Measurements from ENCODE around the gene PRKAB1. TPM values are rescaled to one million over a fixed set of nuclear protein-coding genes. Genes with fewer than 3 reads are reported as not detected.

The PRKAB1 gene
- total RNA-seq, 1 experiment from 2014 or later, result 25.0 TPM

- intact Hi-C loops (cut with micrococcal nuclease), result no loop called here
- BruUV-seq (replicated peaks), result no TSS peak
- no peaks in the 10 kb centered on the region; the same call in 1 of the 2 replicates for H3K79me2 ChIP-seq (ENCODE audit: insufficient read depth, low read length)
- CTCF ChIA-PET, result no interaction called here
- H3K36me3 ChIP-seq (ENCODE audit: control insufficient read depth in 1 of 2, insufficient read depth in 2 of 2, low read length in 2 of 2), result peaks cover 18 to 23% of the 10 kb centered on the region in 2 experiments
- H2AFZ ChIP-seq (ENCODE audit: low read depth, low read length, poor library complexity, severe bottlenecking), result no peak overlapping the region
- no peak overlapping the region for H3K27ac ChIP-seq (ENCODE audit: low read depth, low read length)
- H3K4me1 ChIP-seq (ENCODE audit: control insufficient read depth in 1 of 2, insufficient read depth in 2 of 2, low read length in 2 of 2), result peaks cover 19 to 27% of the 10 kb centered on the region in 2 experiments
- RAD21 ChIA-PET (ENCODE audit: low non-redundant PET in 1 of 2, low total read pairs in 2 of 2, uncharacterized antibody in 2 of 2, unreplicated experiment in 2 of 2), result no interaction called here
- POLR2A ChIA-PET, result no interaction called here
- H3K9me3 ChIP-seq (ENCODE audit: control insufficient read depth in 1 of 2, insufficient read depth in 1 of 2, low read depth in 1 of 2, low read length in 2 of 2), result no peaks in the 10 kb centered on the region
- H4K20me1 ChIP-seq (ENCODE audit: insufficient read depth), result no peaks in the 10 kb centered on the region
- no peaks in the 10 kb centered on the region for H3K27me3 ChIP-seq (ENCODE audit: insufficient read depth, low read length)
- no peak overlapping the region for H3K4me2 ChIP-seq (ENCODE audit: low read length)
- ATAC-seq, result no peak
- TF ChIP-seq EZH2 (IDR thresholded peaks at IDR 0.05) (no peak), EZH2phosphoT487 (IDR thresholded peaks at IDR 0.05; ENCODE audit: borderline replicate concordance) (no peak), SP1 (IDR thresholded peaks at IDR 0.05; ENCODE audit: low read depth) (no peak), ELF1 (IDR thresholded peaks at IDR 0.05; ENCODE audit: borderline replicate concordance, low read depth) (no peak), CEBPB (IDR thresholded peaks at IDR 0.05; ENCODE audit: low read depth) (no peak), TCF7L2 (IDR thresholded peaks at IDR 0.05; ENCODE audit: borderline replicate concordance, extremely low read depth, insufficient read depth, insufficient read length) (no peak), FOSL1 (IDR thresholded peaks at IDR 0.05; ENCODE audit: low read depth) (no peak), JUND (IDR thresholded peaks at IDR 0.05) (no peak), POLR2AphosphoS5 (IDR thresholded peaks at IDR 0.05; ENCODE audit: low read depth, low read length) (no peak), EGR1 (IDR thresholded peaks at IDR 0.05; ENCODE audit: low read depth) (no peak), CTCF (IDR thresholded peaks at IDR 0.05 in 2 of 3, conservative IDR thresholded peaks at IDR 0.05 in 1 of 3; ENCODE audit: borderline replicate concordance in 1 of 3, insufficient read depth in 1 of 3, low read depth in 2 of 3, low read length in 2 of 3) (no peak), RAD21 (IDR thresholded peaks at IDR 0.05; ENCODE audit: low read depth) (no peak), YY1 (IDR thresholded peaks at IDR 0.05; ENCODE audit: extremely low read depth, insufficient replicate concordance, low read depth, low read length) (no peak)
- no peak for DNase-seq (ENCODE audit: low read depth, low spot score)
- no peak overlapping the region for H3K9ac ChIP-seq (ENCODE audit: low read length)
- H3K4me3 ChIP-seq (replicated peaks in 1 of 2; ENCODE audit: low read depth in 1 of 2, low read length in 2 of 2), result no peak overlapping the region
- H3K9me2 ChIP-seq (ENCODE audit: insufficient read depth), result no peaks in the 10 kb centered on the region
Measured at GRCh38 chr12:119720349-119720748, 52.4 kb downstream of the PRKAB1 start.

All from HCT116 (cell line).